ENCODE results near the gene CLEC4F.
A peak's percentile ranks its signal among the peaks of the same experiment; 100 is the strongest.
"Not testable (repeated sequence)": the region's sequence is repeated elsewhere in the genome, so short reads cannot be mapped to it uniquely, and the experiment has no call there.

CLEC4F gene

GRCh38 chr2:70828914-70829824 is 8.8 kb upstream of the CLEC4F start:
- no peak for DNase-seq (ENCODE audit: low read depth, low spot score)
- H3K4me3 ChIP-seq (ENCODE audit: low read length), result no peak overlapping the region

GRCh38 chr2:70828115-70828514 is 7.7 kb upstream of the CLEC4F start:
- DNase-seq (ENCODE audit: low read depth, low spot score), result no peak
- H3K4me3 ChIP-seq (ENCODE audit: low read length), result no peak overlapping the region

- DNase-seq (ENCODE audit: low read depth, low spot score), result no peak
- no peak overlapping the region for H3K4me3 ChIP-seq (ENCODE audit: low read length)
These were observed 7.0 kb upstream of the CLEC4F start for GRCh38 chr2:70827388-70827787.

- no peak for DNase-seq (ENCODE audit: low read depth, low spot score)
- H3K4me3 ChIP-seq (ENCODE audit: low read length), result no peak overlapping the region
These were observed 6.4 kb upstream of the CLEC4F start for GRCh38 chr2:70826696-70827350.

- no peak overlapping the region for H3K4me3 ChIP-seq (ENCODE audit: low read length)
These were observed 2.9 kb upstream of the CLEC4F start for GRCh38 chr2:70823249-70823648.

GRCh38 chr2:70822843-70823242 is 2.4 kb upstream of the CLEC4F start:
- peak; percentile 4 for DNase-seq (ENCODE audit: low read depth, low spot score)
- H3K4me3 ChIP-seq (ENCODE audit: low read length), result no peak overlapping the region

More at GRCh38 chr2:70823249-70823648, 2.9 kb upstream of the CLEC4F start:
- DNase-seq (ENCODE audit: low read depth, low spot score), result no peak

GRCh38 chr2:70817284-70817954 is 3.0 kb downstream of the CLEC4F start:
- no peak overlapping the region for H3K4me3 ChIP-seq (ENCODE audit: low read length)
- DNase-seq (ENCODE audit: low read depth, low spot score), result no peak

- H3K4me3 ChIP-seq (ENCODE audit: low read length), result no peak overlapping the region
- DNase-seq (ENCODE audit: low read depth, low spot score), result no peak
These were observed 3.7 kb downstream of the CLEC4F start for GRCh38 chr2:70816726-70817125.

GRCh38 chr2:70808983-70809958 is 11.1 kb downstream of the CLEC4F start:
- H3K4me3 ChIP-seq (ENCODE audit: low read length), result no peak overlapping the region
- no peak for DNase-seq (ENCODE audit: low read depth, low spot score)

- H3K4me3 ChIP-seq (ENCODE audit: low read length), result no peak overlapping the region
- DNase-seq (ENCODE audit: low read depth, low spot score), result no peak
These were observed 12.6 kb downstream of the CLEC4F start for GRCh38 chr2:70807828-70808118.

GRCh38 chr2:70807102-70807827 is 13.1 kb downstream of the CLEC4F start:
- no peak overlapping the region for H3K4me3 ChIP-seq (ENCODE audit: low read length)
- no peak for DNase-seq (ENCODE audit: low read depth, low spot score)

GRCh38 chr2:70806620-70807019 is 13.8 kb downstream of the CLEC4F start:
- no peak for DNase-seq (ENCODE audit: low read depth, low spot score)
- no peak overlapping the region for H3K4me3 ChIP-seq (ENCODE audit: low read length)

- no peak overlapping the region for H3K4me3 ChIP-seq (ENCODE audit: low read length)
- DNase-seq (ENCODE audit: low read depth, low spot score), result no peak
These were observed 14.4 kb downstream of the CLEC4F start for GRCh38 chr2:70806013-70806412.

GRCh38 chr2:70801607-70802263 is 18.7 kb downstream of the CLEC4F start:
- H3K4me3 ChIP-seq (ENCODE audit: low read length), result no peak overlapping the region
- DNase-seq (ENCODE audit: low read depth, low spot score), result no peak

GRCh38 chr2:70799706-70800105 is 20.7 kb downstream of the CLEC4F start:
- DNase-seq (ENCODE audit: low read depth, low spot score), result no peak
- no peak overlapping the region for H3K4me3 ChIP-seq (ENCODE audit: low read length)

- H3K4me3 ChIP-seq (ENCODE audit: low read length); DNase-seq (ENCODE audit: low read depth, low spot score): not testable (repeated sequence)
These were observed 22.4 kb downstream of the CLEC4F start for GRCh38 chr2:70797996-70798395.

- no peak overlapping the region for H3K4me3 ChIP-seq (ENCODE audit: low read length)
- DNase-seq (ENCODE audit: low read depth, low spot score), result no peak
These were observed 22.9 kb downstream of the CLEC4F start for GRCh38 chr2:70797506-70797905.

- DNase-seq (ENCODE audit: low read depth, low spot score), result no peak
- no peak overlapping the region for H3K4me3 ChIP-seq (ENCODE audit: low read length)
These were observed 24.1 kb downstream of the CLEC4F start for GRCh38 chr2:70796262-70796661.
